ENCODE results near the gene GAN. TPM values are rescaled to one million over a fixed set of nuclear protein-coding genes. Genes with fewer than 3 reads are reported as not detected.

GAN gene
- total and polyA plus RNA-seq, 3 donors from 2014 or later = 2.4 to 10.9 (median 10.7) TPM

DNA sequence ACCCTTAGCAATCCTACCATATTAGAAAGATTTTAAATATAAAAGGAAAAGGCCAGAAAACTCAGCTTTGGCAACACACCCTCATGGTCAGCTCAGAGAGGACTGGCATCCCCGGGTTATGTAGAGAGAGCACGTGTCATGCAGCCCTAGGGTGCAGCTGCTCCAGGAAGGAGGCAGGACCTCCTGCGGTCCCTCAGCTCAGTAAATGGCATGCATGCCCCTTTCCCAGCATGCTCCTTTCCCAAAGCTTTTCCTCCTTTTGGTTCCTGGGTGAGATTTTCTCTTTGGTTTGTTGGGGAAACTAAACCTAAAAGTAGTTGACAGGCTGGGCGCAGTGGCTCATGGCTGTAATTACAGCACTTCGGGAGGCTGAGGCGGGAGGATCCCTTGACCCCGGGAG, 3.9 kb downstream of the GAN start:
- Histone ChIP-seq H3K4me3 (no peak overlapping the region), H3K36me3 (ENCODE audit: low read depth, missing control alignments) (no peaks in the 10 kb centered on the region), H3K27ac (no peak overlapping the region), H3K4me1 (peaks cover 3% of the 10 kb centered on the region), H3K9me3 (no peaks in the 10 kb centered on the region), H3K27me3 (no peaks in the 10 kb centered on the region)
- no peak for DNase-seq
- no peak for TF ChIP-seq POLR2A (IDR thresholded peaks at IDR 0.05)
- TF ChIP-seq, protein P1, sequence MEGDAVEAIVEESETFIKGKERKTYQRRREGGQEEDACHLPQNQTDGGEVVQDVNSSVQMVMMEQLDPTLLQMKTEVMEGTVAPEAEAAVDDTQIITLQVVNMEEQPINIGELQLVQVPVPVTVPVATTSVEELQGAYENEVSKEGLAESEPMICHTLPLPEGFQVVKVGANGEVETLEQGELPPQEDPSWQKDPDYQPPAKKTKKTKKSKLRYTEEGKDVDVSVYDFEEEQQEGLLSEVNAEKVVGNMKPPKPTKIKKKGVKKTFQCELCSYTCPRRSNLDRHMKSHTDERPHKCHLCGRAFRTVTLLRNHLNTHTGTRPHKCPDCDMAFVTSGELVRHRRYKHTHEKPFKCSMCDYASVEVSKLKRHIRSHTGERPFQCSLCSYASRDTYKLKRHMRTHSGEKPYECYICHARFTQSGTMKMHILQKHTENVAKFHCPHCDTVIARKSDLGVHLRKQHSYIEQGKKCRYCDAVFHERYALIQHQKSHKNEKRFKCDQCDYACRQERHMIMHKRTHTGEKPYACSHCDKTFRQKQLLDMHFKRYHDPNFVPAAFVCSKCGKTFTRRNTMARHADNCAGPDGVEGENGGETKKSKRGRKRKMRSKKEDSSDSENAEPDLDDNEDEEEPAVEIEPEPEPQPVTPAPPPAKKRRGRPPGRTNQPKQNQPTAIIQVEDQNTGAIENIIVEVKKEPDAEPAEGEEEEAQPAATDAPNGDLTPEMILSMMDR (IDR thresholded peaks at IDR 0.05) = no peak
- intact Hi-C loops (cut with DNase I; ENCODE audit: low total_unique reads) = no loop called here
- WGBS, 2 donors = 82 to 93% methylated on average over 7 of the region's 7 CpGs

DNA sequence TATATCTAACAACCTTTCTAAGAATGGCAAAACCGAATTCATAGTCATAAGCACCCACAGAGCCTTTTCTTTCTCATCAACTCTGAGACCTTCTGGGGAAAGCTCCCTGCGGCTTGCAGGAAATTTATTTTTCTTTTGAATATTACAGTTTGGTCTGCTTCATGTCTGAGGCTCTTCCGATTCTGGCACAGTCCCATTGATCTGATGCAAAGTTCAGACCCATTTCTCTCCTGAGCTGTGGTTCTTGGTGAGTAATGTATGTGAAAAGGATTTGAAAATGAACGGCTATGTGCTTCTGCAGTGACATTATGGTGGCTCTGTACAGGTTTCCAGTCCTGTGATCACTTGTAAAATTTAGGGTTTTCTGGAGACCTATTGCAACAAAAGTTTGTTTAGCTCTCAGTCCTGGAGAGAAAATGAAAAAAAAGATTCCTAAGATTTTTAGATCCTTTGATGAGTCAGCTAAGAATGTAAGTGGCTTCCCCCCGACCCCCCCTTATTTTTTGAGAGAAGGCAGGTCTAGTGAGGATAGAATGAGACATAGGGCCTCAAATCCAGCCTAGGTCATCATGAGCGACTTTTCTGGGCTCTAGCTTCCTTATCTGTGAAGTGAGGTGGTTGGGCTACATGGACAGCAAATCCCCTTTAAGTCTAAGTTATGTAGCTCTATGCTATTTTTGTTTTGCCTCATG, 4.6 kb downstream of the GAN start:
- H3K4me1 ChIP-seq = no peaks in the 10 kb centered on the region
- H3K36me3 ChIP-seq (ENCODE audit: low read depth, missing control alignments) = no peaks in the 10 kb centered on the region
- no peak for DNase-seq
- intact Hi-C loops (cut with DNase I; ENCODE audit: low total_unique reads) = no loop called here
- no peaks in the 10 kb centered on the region for H3K9me3 ChIP-seq
- 73 to 75% methylated on average over 6 of the region's 6 CpGs for WGBS, 2 donors
- TF ChIP-seq, protein P1 (IDR thresholded peaks at IDR 0.05) = no peak
- no peak for TF ChIP-seq POLR2A (IDR thresholded peaks at IDR 0.05)
- H3K27ac ChIP-seq = no peak overlapping the region
- H3K4me3 ChIP-seq = no peak overlapping the region
- H3K27me3 ChIP-seq = no peaks in the 10 kb centered on the region

DNA sequence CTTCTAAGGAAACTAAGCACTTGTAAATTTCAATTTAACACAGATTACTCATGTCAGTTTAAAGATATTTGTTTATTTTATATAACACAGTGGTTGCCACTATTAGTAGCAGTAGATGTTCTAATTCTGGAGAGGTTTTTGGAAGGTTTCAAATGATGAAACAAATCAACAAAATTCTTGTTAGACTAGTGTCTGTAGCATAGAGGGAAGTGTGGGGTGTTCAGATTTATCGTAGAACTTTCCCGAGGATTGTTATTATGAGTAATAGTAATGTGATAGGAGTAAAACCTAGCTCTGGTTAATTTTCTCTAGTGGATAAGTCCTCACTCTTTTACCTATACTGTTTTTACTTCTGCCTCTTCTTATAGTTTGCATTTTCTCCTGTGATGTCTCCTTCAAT, 6.3 kb downstream of the GAN start:
- no peak for TF ChIP-seq POLR2A (IDR thresholded peaks at IDR 0.05)
- TF ChIP-seq, protein P1 (IDR thresholded peaks at IDR 0.05) = no peak
- no peaks in the 10 kb centered on the region for H3K4me1 ChIP-seq
- intact Hi-C loops (cut with DNase I; ENCODE audit: low total_unique reads) = no loop called here

DNA sequence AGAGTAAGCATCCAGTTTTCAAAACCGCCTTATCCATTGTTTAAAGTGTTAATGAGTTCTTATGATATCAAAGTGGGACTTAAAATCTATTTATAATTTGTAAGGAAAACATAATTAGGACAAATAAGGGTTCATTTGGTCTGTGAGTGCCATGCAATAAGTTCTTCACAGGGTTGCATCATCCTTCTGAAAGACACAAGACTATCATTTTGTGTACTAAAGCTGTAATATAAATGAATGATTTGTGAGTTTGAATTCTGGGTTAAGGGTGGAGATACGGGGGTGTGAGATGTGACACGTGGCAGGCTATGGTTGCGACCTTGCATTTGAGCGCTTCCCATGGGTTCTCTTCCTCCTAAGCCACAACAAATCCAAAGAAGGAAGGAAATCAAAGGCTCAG, 6.8 kb downstream of the GAN start:
- DNase-seq = no peak
- Histone ChIP-seq H3K27me3 (no peaks in the 10 kb centered on the region), H3K4me1 (no peaks in the 10 kb centered on the region), H3K9me3 (no peaks in the 10 kb centered on the region), H3K36me3 (ENCODE audit: low read depth, missing control alignments) (no peaks in the 10 kb centered on the region), H3K27ac (no peak overlapping the region), H3K4me3 (no peak overlapping the region)
- 92 to 94% methylated on average over 5 of the region's 5 CpGs for WGBS, 2 donors
- intact Hi-C loops (cut with DNase I; ENCODE audit: low total_unique reads) = no loop called here
- TF ChIP-seq POLR2A (IDR thresholded peaks at IDR 0.05) = no peak
- TF ChIP-seq, protein P1 (IDR thresholded peaks at IDR 0.05) = no peak

More for the DNA sequence above, 6.3 kb downstream of the GAN start:
- DNase-seq = no peak
- H3K27me3 ChIP-seq = no peaks in the 10 kb centered on the region
- no peaks in the 10 kb centered on the region for H3K36me3 ChIP-seq (ENCODE audit: low read depth, missing control alignments)
- no peak overlapping the region for H3K4me3 ChIP-seq
- H3K9me3 ChIP-seq = no peaks in the 10 kb centered on the region
- H3K27ac ChIP-seq = no peak overlapping the region
- 96 to 97% methylated on average over 2 of the region's 2 CpGs for WGBS, 2 donors

DNA sequence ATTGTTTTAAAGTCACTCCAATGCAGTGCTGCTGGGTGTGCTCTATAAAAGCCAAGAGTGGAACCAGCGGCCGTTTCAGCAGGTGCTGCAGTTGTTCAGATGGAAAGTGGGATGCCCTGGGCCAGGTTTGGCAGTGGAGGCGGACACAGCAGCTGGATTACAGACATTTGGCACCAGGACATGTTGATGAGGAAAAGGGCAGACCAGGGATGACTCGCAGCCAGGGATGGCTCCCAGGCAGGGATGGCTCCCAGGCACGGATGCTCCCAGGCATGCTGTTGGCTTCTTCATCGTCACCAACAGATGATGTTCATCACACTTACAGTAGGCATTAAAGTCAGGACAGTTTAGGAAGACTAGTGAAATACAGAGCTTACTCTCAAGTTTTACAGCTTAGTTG, 10.0 kb downstream of the GAN start:
- TF ChIP-seq POLR2A (IDR thresholded peaks at IDR 0.05) = no peak
- TF ChIP-seq, protein P1 (IDR thresholded peaks at IDR 0.05) = no peak
- H3K27ac ChIP-seq = no peak overlapping the region
- intact Hi-C loops (cut with DNase I; ENCODE audit: low total_unique reads) = no loop called here
- H3K9me3 ChIP-seq = no peaks in the 10 kb centered on the region
- no peak overlapping the region for H3K4me3 ChIP-seq
- no peak for DNase-seq
- H3K27me3 ChIP-seq = no peaks in the 10 kb centered on the region
- no peaks in the 10 kb centered on the region for H3K36me3 ChIP-seq (ENCODE audit: low read depth, missing control alignments)
- H3K4me1 ChIP-seq = no peaks in the 10 kb centered on the region
- WGBS, 2 donors = 88 to 93% methylated on average over 6 of the region's 6 CpGs

Data from testis (tissue), 3 donors.